DOHH2 (cell line): ENCODE results near the gene GORASP1.
A peak's percentile ranks its signal among the peaks of the same experiment; 100 is the strongest.

ENCODE experiments used
- H3F3A ChIP-seq: fragments of 200-600 bp; sonication (generic), shearing (Covaris generic); 2 replicates; pipeline ENCODE4 v1.6.0; 2016; ENCODE audit warnings: antibody characterized with exemption, mild to moderate bottlenecking; ENCODE audit not compliant: control insufficient read depth, insufficient read depth
- H3K27ac ChIP-seq: fragments of 200-600 bp; sonication (generic); 2 replicates; pipeline ENCODE4 v1.5.1; 2014; ENCODE audit warnings: low read depth, mild to moderate bottlenecking, low read length, moderate library complexity
- H3K27me3 ChIP-seq: fragments of 200-600 bp; sonication (generic); 2 replicates; pipeline ENCODE4 v1.6.1; 2014; ENCODE audit warnings: mild to moderate bottlenecking, low read length, mixed read lengths; ENCODE audit not compliant: control insufficient read depth
- H3K36me3 ChIP-seq: fragments of 200-600 bp; sonication (generic); 2 replicates; pipeline ENCODE4 v1.6.1; 2014; ENCODE audit warnings: mild to moderate bottlenecking, low read length, moderate library complexity, mixed read lengths; ENCODE audit not compliant: control insufficient read depth
- H3K4me1 ChIP-seq: fragments of 200-600 bp; sonication (generic); 2 replicates; pipeline ENCODE4 v1.6.1; 2014; ENCODE audit warnings: mild to moderate bottlenecking, low read length, mixed read lengths; ENCODE audit not compliant: control insufficient read depth
- H3K4me2 ChIP-seq: fragments of 200-600 bp; sonication (generic); 2 replicates; pipeline ENCODE4 v1.6.0; 2014; ENCODE audit warnings: mild to moderate bottlenecking, low read length, moderate library complexity
- H3K4me3 ChIP-seq: fragments of 200-600 bp; sonication (generic); 2 replicates; pipeline ENCODE4 v1.5.1; 2014; ENCODE audit warnings: mild to moderate bottlenecking, low read length, mixed read lengths
- H3K79me2 ChIP-seq: fragments of 200-600 bp; sonication (generic); 2 replicates; pipeline ENCODE4 v1.6.1; 2014; ENCODE audit warnings: mild to moderate bottlenecking, low read length, mixed read lengths; ENCODE audit not compliant: control insufficient read depth
- H3K9me2 ChIP-seq: fragments of 200-600 bp; sonication (generic); replicated peaks from 2 replicates; pipeline ENCODE4 v1.6.1; 2014; ENCODE audit warnings: mild to moderate bottlenecking, low read length, mixed read lengths; ENCODE audit not compliant: control insufficient read depth
- H3K9me3 ChIP-seq: fragments of 200-600 bp; sonication (generic); 2 replicates; pipeline ENCODE4 v1.6.1; 2014; ENCODE audit warnings: antibody characterized with exemption, low read length, mixed read lengths; ENCODE audit not compliant: control insufficient read depth, insufficient read depth
- H4K20me1 ChIP-seq: fragments of 200-600 bp; sonication (generic); 2 replicates; pipeline ENCODE4 v1.6.0; 2014; ENCODE audit warnings: low read depth, mild to moderate bottlenecking, antibody characterized with exemption, low read length, moderate library complexity; ENCODE audit not compliant: control insufficient read depth, insufficient read depth
- CTCF ChIP-seq: fragments of 200-600 bp; sonication (generic); IDR thresholded peaks from one replicate; pipeline ENCODE4 v1.5.1; 2014; ENCODE audit warnings: antibody characterized with exemption, mild to moderate bottlenecking, low read depth, low read length; ENCODE audit not compliant: poor library complexity, severe bottlenecking
- EZH2phosphoT487 ChIP-seq: fragments of 200-600 bp; sonication (generic); IDR thresholded peaks from 2 replicates; pipeline ENCODE4 v1.6.1; 2017; ENCODE audit warnings: borderline replicate concordance, mild to moderate bottlenecking, antibody characterized with exemption, low read length, moderate library complexity, mixed read lengths

The GORASP1 gene

GRCh38 chr3:39147711-39148434 is 40.4 kb upstream of the GORASP1 start:
- Histone ChIP-seq H3K9me3 (no peaks in the 10 kb centered on the region), H3K9me2 (no peaks in the 10 kb centered on the region), H3K36me3 (peaks cover 53% of the 10 kb centered on the region), H3F3A (peaks cover 31% of the 10 kb centered on the region), H3K4me2 (peak overlapping the region; percentile 100), H3K4me3 (peak overlapping the region; percentile 87), H3K27me3 (no peaks in the 10 kb centered on the region), H3K4me1 (peaks cover 72% of the 10 kb centered on the region), H4K20me1 (no peaks in the 10 kb centered on the region; the same call in 1 of the 2 replicates), H3K79me2 (peaks cover 87% of the 10 kb centered on the region), H3K27ac (peak overlapping the region; percentile 98)
- TF ChIP-seq CTCF (no peak), EZH2phosphoT487 (no peak)

- Histone ChIP-seq H3K4me1 (peaks cover 75% of the 10 kb centered on the region), H3K4me3 (peak overlapping the region; percentile 87), H3K27me3 (no peaks in the 10 kb centered on the region), H4K20me1 (no peaks in the 10 kb centered on the region; the same call in 1 of the 2 replicates), H3K36me3 (peaks cover 63% of the 10 kb centered on the region), H3K27ac (peak overlapping the region; percentile 98), H3K9me2 (no peaks in the 10 kb centered on the region), H3F3A (peaks cover 31% of the 10 kb centered on the region), H3K79me2 (peaks cover 84% of the 10 kb centered on the region), H3K4me2 (peak overlapping the region; percentile 100), H3K9me3 (no peaks in the 10 kb centered on the region)
- no peak for TF ChIP-seq EZH2phosphoT487
- TF ChIP-seq CTCF, result no peak
These were observed 39.5 kb upstream of the GORASP1 start for GRCh38 chr3:39146611-39147591.

GRCh38 chr3:39146083-39146501 is 38.7 kb upstream of the GORASP1 start:
- Histone ChIP-seq H3K36me3 (peaks cover 71% of the 10 kb centered on the region), H3K4me3 (peak overlapping the region; percentile 87), H3F3A (peaks cover 31% of the 10 kb centered on the region), H3K9me2 (no peaks in the 10 kb centered on the region), H3K27ac (peak overlapping the region; percentile 98), H3K4me2 (peak overlapping the region; percentile 100), H3K9me3 (no peaks in the 10 kb centered on the region), H3K4me1 (peaks cover 74% of the 10 kb centered on the region), H3K79me2 (peaks cover 76% of the 10 kb centered on the region), H4K20me1 (no peaks in the 10 kb centered on the region; the same call in 1 of the 2 replicates), H3K27me3 (no peaks in the 10 kb centered on the region)
- TF ChIP-seq CTCF (peak; percentile 33), EZH2phosphoT487 (no peak)
